OCI-LY7 (cell line): ENCODE data around the gene CA11.

Experiments used
- EZH2phosphoT487 ChIP-seq: fragments of 200-600 bp; sonication (generic); IDR thresholded peaks from 2 replicates; pipeline ENCODE4 v1.6.1; 2018; ENCODE audit warnings: low read depth, borderline replicate concordance, mild to moderate bottlenecking, mixed run types, antibody characterized with exemption, low read length, moderate library complexity, mixed read lengths
- TF ChIP-seq, protein P1 (sequence below): fragments of 200-600 bp; sonication (generic); conservative IDR thresholded peaks from 2 replicates; pipeline ENCODE4 v1.5.1; 2014; ENCODE audit warnings: mild to moderate bottlenecking, antibody characterized with exemption, low read length, moderate library complexity, mixed read lengths

DNA sequence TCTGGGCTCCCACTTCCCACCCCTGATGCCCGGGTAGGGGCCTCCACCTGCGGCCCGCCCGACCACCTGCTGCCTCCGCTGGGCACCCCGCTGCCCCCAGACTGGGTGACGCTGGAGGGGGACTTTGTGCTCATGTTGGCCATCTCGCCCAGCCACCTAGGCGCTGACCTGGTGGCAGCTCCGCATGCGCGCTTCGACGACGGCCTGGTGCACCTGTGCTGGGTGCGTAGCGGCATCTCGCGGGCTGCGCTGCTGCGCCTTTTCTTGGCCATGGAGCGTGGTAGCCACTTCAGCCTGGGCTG is 16.7 kb downstream of the CA11 start:
- TF ChIP-seq EZH2phosphoT487 = no peak
- TF ChIP-seq, protein P1, sequence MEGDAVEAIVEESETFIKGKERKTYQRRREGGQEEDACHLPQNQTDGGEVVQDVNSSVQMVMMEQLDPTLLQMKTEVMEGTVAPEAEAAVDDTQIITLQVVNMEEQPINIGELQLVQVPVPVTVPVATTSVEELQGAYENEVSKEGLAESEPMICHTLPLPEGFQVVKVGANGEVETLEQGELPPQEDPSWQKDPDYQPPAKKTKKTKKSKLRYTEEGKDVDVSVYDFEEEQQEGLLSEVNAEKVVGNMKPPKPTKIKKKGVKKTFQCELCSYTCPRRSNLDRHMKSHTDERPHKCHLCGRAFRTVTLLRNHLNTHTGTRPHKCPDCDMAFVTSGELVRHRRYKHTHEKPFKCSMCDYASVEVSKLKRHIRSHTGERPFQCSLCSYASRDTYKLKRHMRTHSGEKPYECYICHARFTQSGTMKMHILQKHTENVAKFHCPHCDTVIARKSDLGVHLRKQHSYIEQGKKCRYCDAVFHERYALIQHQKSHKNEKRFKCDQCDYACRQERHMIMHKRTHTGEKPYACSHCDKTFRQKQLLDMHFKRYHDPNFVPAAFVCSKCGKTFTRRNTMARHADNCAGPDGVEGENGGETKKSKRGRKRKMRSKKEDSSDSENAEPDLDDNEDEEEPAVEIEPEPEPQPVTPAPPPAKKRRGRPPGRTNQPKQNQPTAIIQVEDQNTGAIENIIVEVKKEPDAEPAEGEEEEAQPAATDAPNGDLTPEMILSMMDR = no peak
